ENCODE results near the gene HOXB3. TPM values are rescaled to one million over a fixed set of nuclear protein-coding genes. Genes with fewer than 3 reads are reported as not detected.

Gene HOXB3
- total RNA-seq, 1 experiment from 2014 or later, result 6.0 TPM

- intact Hi-C loops (cut with micrococcal nuclease), result no loop called here
- POLR2A ChIA-PET (ENCODE audit: unreplicated experiment), result no interaction called here
Measured at GRCh38 chr17:48550502-48551213, 39.4 kb downstream of the HOXB3 start.

GRCh38 chr17:48549914-48550501 lies 40.0 kb downstream of the HOXB3 start:
- no TSS peak for BruUV-seq (replicated peaks)
- no peak for DNase-seq
- Histone ChIP-seq H3K9me3 (ENCODE audit: low read length) (no peaks in the 10 kb centered on the region), H3K36me3 (ENCODE audit: low read depth, low read length) (no peaks in the 10 kb centered on the region), H3F3A (ENCODE audit: low read length, unreplicated experiment) (no peaks in the 10 kb centered on the region), H3K9me2 (replicated peaks; ENCODE audit: low read length) (no peaks in the 10 kb centered on the region), H4K20me1 (ENCODE audit: low read length) (no peaks in the 10 kb centered on the region), H3K79me2 (ENCODE audit: low read length) (no peaks in the 10 kb centered on the region; the same call in 1 of the 2 replicates), H2AFZ (ENCODE audit: low read length) (no peak overlapping the region), H3K4me2 (ENCODE audit: low read length) (no peak overlapping the region), H3K4me1 (ENCODE audit: insufficient read depth, low read length) (peaks cover 5% of the 10 kb centered on the region; the same call in 1 of the 2 replicates), H3K27ac (ENCODE audit: low read length) (no peak overlapping the region), H3K4me3 (ENCODE audit: low read length) (no peak overlapping the region), H3K27me3 (ENCODE audit: low read length) (no peaks in the 10 kb centered on the region), H3K9ac (ENCODE audit: low read length) (no peak overlapping the region)
- ChIA-PET CTCF (no interaction called here), POLR2A (ENCODE audit: unreplicated experiment) (no interaction called here)
- intact Hi-C loops (cut with micrococcal nuclease), result no loop called here
- no peak for ATAC-seq
- no peak for TF ChIP-seq EZH2 (IDR thresholded peaks at IDR 0.05; ENCODE audit: low read length, unreplicated experiment)
- TF ChIP-seq EZH2phosphoT487 (IDR thresholded peaks at IDR 0.05; ENCODE audit: borderline replicate concordance, low read length), result no peak
- TF ChIP-seq, protein P1, sequence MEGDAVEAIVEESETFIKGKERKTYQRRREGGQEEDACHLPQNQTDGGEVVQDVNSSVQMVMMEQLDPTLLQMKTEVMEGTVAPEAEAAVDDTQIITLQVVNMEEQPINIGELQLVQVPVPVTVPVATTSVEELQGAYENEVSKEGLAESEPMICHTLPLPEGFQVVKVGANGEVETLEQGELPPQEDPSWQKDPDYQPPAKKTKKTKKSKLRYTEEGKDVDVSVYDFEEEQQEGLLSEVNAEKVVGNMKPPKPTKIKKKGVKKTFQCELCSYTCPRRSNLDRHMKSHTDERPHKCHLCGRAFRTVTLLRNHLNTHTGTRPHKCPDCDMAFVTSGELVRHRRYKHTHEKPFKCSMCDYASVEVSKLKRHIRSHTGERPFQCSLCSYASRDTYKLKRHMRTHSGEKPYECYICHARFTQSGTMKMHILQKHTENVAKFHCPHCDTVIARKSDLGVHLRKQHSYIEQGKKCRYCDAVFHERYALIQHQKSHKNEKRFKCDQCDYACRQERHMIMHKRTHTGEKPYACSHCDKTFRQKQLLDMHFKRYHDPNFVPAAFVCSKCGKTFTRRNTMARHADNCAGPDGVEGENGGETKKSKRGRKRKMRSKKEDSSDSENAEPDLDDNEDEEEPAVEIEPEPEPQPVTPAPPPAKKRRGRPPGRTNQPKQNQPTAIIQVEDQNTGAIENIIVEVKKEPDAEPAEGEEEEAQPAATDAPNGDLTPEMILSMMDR (conservative IDR thresholded peaks at IDR 0.05; ENCODE audit: low read depth, low read length), result no peak

More at GRCh38 chr17:48550502-48551213, 39.4 kb downstream of the HOXB3 start:
- Histone ChIP-seq H4K20me1 (ENCODE audit: low read length) (no peaks in the 10 kb centered on the region), H3K4me2 (ENCODE audit: low read length) (no peak overlapping the region), H3K9me3 (ENCODE audit: low read length) (no peaks in the 10 kb centered on the region), H2AFZ (ENCODE audit: low read length) (no peak overlapping the region), H3K4me1 (ENCODE audit: insufficient read depth, low read length) (peaks cover 6% of the 10 kb centered on the region; the same call in 1 of the 2 replicates), H3K9ac (ENCODE audit: low read length) (no peak overlapping the region), H3F3A (ENCODE audit: low read length, unreplicated experiment) (no peaks in the 10 kb centered on the region), H3K27ac (ENCODE audit: low read length) (no peak overlapping the region), H3K79me2 (ENCODE audit: low read length) (no peaks in the 10 kb centered on the region; the same call in 1 of the 2 replicates), H3K9me2 (replicated peaks; ENCODE audit: low read length) (no peaks in the 10 kb centered on the region), H3K36me3 (ENCODE audit: low read depth, low read length) (no peaks in the 10 kb centered on the region), H3K4me3 (ENCODE audit: low read length) (no peak overlapping the region), H3K27me3 (ENCODE audit: low read length) (no peaks in the 10 kb centered on the region)
- TF ChIP-seq EZH2 (IDR thresholded peaks at IDR 0.05; ENCODE audit: low read length, unreplicated experiment) (no peak), EZH2phosphoT487 (IDR thresholded peaks at IDR 0.05; ENCODE audit: borderline replicate concordance, low read length) (no peak)
- TF ChIP-seq, protein P1 (conservative IDR thresholded peaks at IDR 0.05; ENCODE audit: low read depth, low read length), result no peak
- ATAC-seq, result no peak
- DNase-seq, result no peak
- no TSS peak for BruUV-seq (replicated peaks)
- CTCF ChIA-PET, result no interaction called here

DNA sequence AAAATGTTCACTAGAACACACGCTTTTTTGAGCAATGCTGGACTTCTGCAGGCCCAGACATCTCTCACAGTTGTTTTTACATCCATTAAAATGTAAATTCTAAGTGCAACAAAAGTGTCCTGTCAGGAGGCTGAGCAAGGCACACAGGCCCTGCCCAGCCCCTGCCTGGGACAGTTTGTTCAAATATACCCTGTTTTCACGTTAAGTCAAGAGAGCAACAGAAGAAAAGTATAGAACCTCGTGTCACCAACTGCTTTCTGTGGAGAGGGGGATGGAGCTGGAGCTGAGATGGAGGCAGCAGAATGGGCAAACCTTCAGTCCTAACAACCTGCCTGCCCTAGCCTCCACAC lies 40.8 kb downstream of the HOXB3 start:
- CTCF ChIA-PET, result interaction anchor here (0.6 kb wide), 2 partner anchors 8 to 198 kb away, joined by 3 read pairs; no protein-coding TSS in a partner anchor
- Histone ChIP-seq H3K4me2 (ENCODE audit: low read length) (no peak overlapping the region), H4K20me1 (ENCODE audit: low read length) (no peaks in the 10 kb centered on the region), H2AFZ (ENCODE audit: low read length) (no peak overlapping the region), H3K4me3 (ENCODE audit: low read length) (no peak overlapping the region), H3K27me3 (ENCODE audit: low read length) (no peaks in the 10 kb centered on the region), H3K9me2 (replicated peaks; ENCODE audit: low read length) (no peaks in the 10 kb centered on the region), H3K36me3 (ENCODE audit: low read depth, low read length) (no peaks in the 10 kb centered on the region), H3K79me2 (ENCODE audit: low read length) (no peaks in the 10 kb centered on the region), H3K27ac (ENCODE audit: low read length) (no peak overlapping the region), H3F3A (ENCODE audit: low read length, unreplicated experiment) (no peaks in the 10 kb centered on the region), H3K9ac (ENCODE audit: low read length) (no peak overlapping the region), H3K4me1 (ENCODE audit: insufficient read depth, low read length) (no peaks in the 10 kb centered on the region), H3K9me3 (ENCODE audit: low read length) (no peaks in the 10 kb centered on the region)
- intact Hi-C loops (cut with micrococcal nuclease), result no loop called here
- no TSS peak for BruUV-seq (replicated peaks)
- ATAC-seq (no peak), DNase-seq (no peak)
- POLR2A ChIA-PET (ENCODE audit: unreplicated experiment), result no interaction called here
- TF ChIP-seq EZH2 (IDR thresholded peaks at IDR 0.05; ENCODE audit: low read length, unreplicated experiment) (no peak), EZH2phosphoT487 (IDR thresholded peaks at IDR 0.05; ENCODE audit: borderline replicate concordance, low read length) (no peak)
- TF ChIP-seq, protein P1 (conservative IDR thresholded peaks at IDR 0.05; ENCODE audit: low read depth, low read length), result no peak
